IMR-90 (cell line): ENCODE measurements around the gene CACNA2D4. TPM values are rescaled to one million over a fixed set of nuclear protein-coding genes. Genes with fewer than 3 reads are reported as not detected.

ENCODE experiments used
- ATAC-seq: fragments of 200-7000 bp; cut with Tn5 transposase; 2 replicates; pipeline ENCODE4 v1.9.1; 2020; ENCODE audit warnings: low read depth, mild to moderate bottlenecking, moderate library complexity
- BruUV-seq: library from RNA; stranded (reverse); fragments of 400-500 nt; replicated peaks from 2 replicates; lab custom pipeline; 2021; lab: Mats Ljungman, UMichigan
- CTCF ChIA-PET: fragments of 300-600 bp; formaldehyde crosslinking; extraction: SDS; loops from one replicate; lab custom pipeline; 2021; ENCODE audit warnings: antibody characterized with exemption; lab: Yijun Ruan, JAX
- POLR2A ChIA-PET: fragments of 300-600 bp; sonication (Branson Sonifier 250); formaldehyde crosslinking; loops from one replicate; lab custom pipeline; 2022; ENCODE audit warnings: antibody characterized with exemption; ENCODE audit not compliant: unreplicated experiment; lab: Charles Lee
- DNase-seq: peaks from one replicate; pipeline ENCODE4 v3.0.0; 2013
- H2AFZ ChIP-seq: replicated peaks from 2 replicates; pipeline ENCODE3; 2013; ENCODE audit warnings: low read length, mild to moderate bottlenecking; ENCODE audit not compliant: poor library complexity
- H2AK5ac ChIP-seq: 2 replicates; pipeline ENCODE4 v1.6.1; 2013; ENCODE audit warnings: low read depth, low read length, inconsistent platforms
- H2AK9ac ChIP-seq: replicated peaks from 2 replicates; pipeline ENCODE3; 2013; ENCODE audit warnings: mild to moderate bottlenecking, low read depth, low read length, moderate library complexity; ENCODE audit not compliant: poor library complexity
- H2BK120ac ChIP-seq: 2 replicates; pipeline ENCODE4 v1.6.1; 2013; ENCODE audit warnings: low read depth, low read length, inconsistent platforms
- H2BK15ac ChIP-seq: 3 replicates; pipeline ENCODE4 v1.6.1; 2013; ENCODE audit warnings: low read depth, low read length, inconsistent platforms
- H2BK20ac ChIP-seq: 2 replicates; pipeline ENCODE4 v1.6.1; 2013; ENCODE audit warnings: low read depth, mild to moderate bottlenecking, inconsistent platforms, low read length, moderate library complexity
- H2BK5ac ChIP-seq: 2 replicates; pipeline ENCODE4 v1.6.1; 2013; ENCODE audit warnings: mild to moderate bottlenecking, low read depth, low read length, inconsistent platforms; ENCODE audit not compliant: poor library complexity, severe bottlenecking
- H3K14ac ChIP-seq: replicated peaks from 2 replicates; pipeline ENCODE4 v1.6.1; 2013; ENCODE audit warnings: low read depth, low read length, inconsistent platforms
- H3K18ac ChIP-seq: 2 replicates; pipeline ENCODE4 v1.6.1; 2013; ENCODE audit warnings: low read depth, low read length, control low read depth
- H3K23ac ChIP-seq: 2 replicates; pipeline ENCODE4 v1.6.1; 2013; ENCODE audit warnings: low read depth, low read length, inconsistent platforms
- H3K27ac ChIP-seq: 2 replicates; pipeline ENCODE4 v1.5.1; 2013; ENCODE audit warnings: mild to moderate bottlenecking, control low read depth, low read length; ENCODE audit not compliant: insufficient read depth
- H3K27me3 ChIP-seq: 2 replicates; pipeline ENCODE4 v1.6.1; 2013; ENCODE audit warnings: low read length; ENCODE audit not compliant: control insufficient read depth, insufficient read depth
- H3K36me3 ChIP-seq: 2 replicates; pipeline ENCODE4 v1.6.1; 2013; ENCODE audit warnings: low read length, mixed read lengths; ENCODE audit not compliant: control insufficient read depth, insufficient read depth
- H3K4ac ChIP-seq: 2 replicates; pipeline ENCODE4 v1.6.1; 2013; ENCODE audit warnings: low read depth, low read length, inconsistent platforms
- H3K4me1 ChIP-seq: 2 replicates; pipeline ENCODE4 v1.6.1; 2013; ENCODE audit warnings: low read length, mixed read lengths; ENCODE audit not compliant: control insufficient read depth, insufficient read depth
- H3K4me2 ChIP-seq: 2 replicates; pipeline ENCODE4 v1.6.1; 2013; ENCODE audit warnings: low read depth, mild to moderate bottlenecking, control low read depth, low read length, moderate library complexity
- H3K4me3 ChIP-seq: 2 replicates; pipeline ENCODE4 v1.5.1; 2013; ENCODE audit warnings: low read depth, mild to moderate bottlenecking, control low read depth, low read length, moderate library complexity; ENCODE audit not compliant: insufficient read depth
- H3K56ac ChIP-seq: 2 replicates; pipeline ENCODE4 v1.6.1; 2013; ENCODE audit warnings: low read length, inconsistent platforms; ENCODE audit not compliant: insufficient read depth; ENCODE audit errors: extremely low read depth
- H3K79me1 ChIP-seq, 2 experiments: 2 replicates each; pipeline ENCODE4 v1.6.1; 2013; ENCODE audit warnings: low read length in 2 of 2, inconsistent platforms in 1 of 2, low read depth in 1 of 2
- H3K9ac ChIP-seq: 2 replicates; pipeline ENCODE4 v1.6.1; 2013; ENCODE audit warnings: low read depth, low read length, control low read depth
- H3K9me1 ChIP-seq: 2 replicates; pipeline ENCODE4 v1.6.1; 2013; ENCODE audit warnings: low read length, inconsistent platforms; ENCODE audit not compliant: insufficient read depth
- H3K9me3 ChIP-seq: 2 replicates; pipeline ENCODE4 v1.6.1; 2013; ENCODE audit warnings: low read length; ENCODE audit not compliant: control insufficient read depth, insufficient read depth
- H4K20me1 ChIP-seq: 2 replicates; pipeline ENCODE4 v1.6.1; 2013; ENCODE audit warnings: low read length, inconsistent platforms; ENCODE audit not compliant: insufficient read depth
- H4K5ac ChIP-seq: 2 replicates; pipeline ENCODE4 v1.6.1; 2013; ENCODE audit warnings: mild to moderate bottlenecking, low read depth, low read length, control low read depth
- H4K8ac ChIP-seq, 2 experiments: 2 replicates each; pipeline ENCODE4 v1.6.1; 2013; ENCODE audit warnings: low read depth in 2 of 2, low read length in 2 of 2, control low read depth in 1 of 2, inconsistent platforms in 1 of 2
- H4K91ac ChIP-seq: 2 replicates; pipeline ENCODE4 v1.6.1; 2013; ENCODE audit warnings: low read depth, low read length, inconsistent platforms; ENCODE audit not compliant: insufficient read depth
- BHLHE40 ChIP-seq: fragments of 150-350 bp; IDR thresholded peaks from 2 replicates; pipeline ENCODE4 v1.6.1; 2016; ENCODE audit warnings: mild to moderate bottlenecking, low read depth, low read length
- CTCF ChIP-seq: conservative IDR thresholded peaks from 2 replicates; pipeline ENCODE4 v1.5.1; 2012; ENCODE audit warnings: mild to moderate bottlenecking, low read depth, low read length, improper control_type of control experiment
- ELK1 ChIP-seq: fragments of 150-350 bp; IDR thresholded peaks from 2 replicates; pipeline ENCODE4 v1.6.1; 2016; ENCODE audit warnings: low read depth, mild to moderate bottlenecking, low read length, moderate library complexity, borderline replicate concordance
- RAD21 ChIP-seq: IDR thresholded peaks from 2 replicates; pipeline ENCODE4 v1.6.1; 2012; ENCODE audit warnings: low read length, improper control_type of control experiment
- SMC3 ChIP-seq: fragments of 150-350 bp; IDR thresholded peaks from 2 replicates; pipeline ENCODE4 v1.6.1; 2016; ENCODE audit warnings: low read depth, mild to moderate bottlenecking, antibody characterized with exemption, low read length, moderate library complexity
- WGBS, 2 experiments: methylation state at CpG; one replicate each; pipeline versions ENCODE4 v1.1.5 to v1.1.7; 2013; ENCODE audit warnings: missing lambda C conversion rate in 2 of 2; ENCODE audit not compliant: insufficient read length in 1 of 2; ENCODE audit errors: extremely low coverage in 2 of 2; 5-methylcytosine and 5-hydroxymethylcytosine counted together
- dilution Hi-C: fragments of 300-500 bp; cut with HindIII; formaldehyde crosslinking; loops from one replicate; pipeline ENCODE4 v1.14.3; 2018; ENCODE audit warnings: low sequenced_read_pairs; ENCODE audit not compliant: unreplicated experiment
- in situ Hi-C: fragments of 300-500 bp; cut with MboI; formaldehyde crosslinking; loops from 3 replicates; pipeline ENCODE4 v1.14.3; 2019; ENCODE audit warnings: low sequenced_read_pairs, inconsistent platforms, mixed read lengths
- intact Hi-C: fragments of 100-400 bp; cut with micrococcal nuclease; formaldehyde crosslinking; loops from 2 replicates; pipeline ENCODE4 v1.10.0; 2022
- polyA plus RNA-seq, 3 experiments: library from polyadenylated mRNA; depleted of rRNA; stranded (reverse); fragments of >200 nt; gene quantifications; 2 replicates each; pipeline ENCODE4 v1.2.3, GENCODE V29; 2012; ENCODE audit warnings: low replicate concordance in 1 of 3
- total RNA-seq: library from RNA; depleted of rRNA; stranded (reverse); fragments of >200 nt; gene quantifications from 2 replicates; pipeline ENCODE4 v1.2.3, GENCODE V29; 2012

The CACNA2D4 gene
- total and polyA plus RNA-seq, 2 of the 4 experiments (the other 2 are of a cell fraction), result 0.18 to 0.22 TPM

GRCh38 chr12:1885599-1886245 is 32.7 kb downstream of the CACNA2D4 start:
- CTCF ChIA-PET, result no interaction called here
- no peak overlapping the region for H3K4me3 ChIP-seq
- 0 out of 2 replicates have a peak, but pooled peaks cover 3% of the 10 kb centered on the region for H3K9me1 ChIP-seq
- dilution Hi-C loops (no loop called here), intact Hi-C loops (no loop called here), in situ Hi-C loops (no loop called here)
- H3K27me3 ChIP-seq, result peaks cover 56% of the 10 kb centered on the region
- TF ChIP-seq SMC3, result no peak
- no peak for TF ChIP-seq CTCF
- TF ChIP-seq BHLHE40, result no peak
- TF ChIP-seq ELK1, result no peak
- TF ChIP-seq RAD21, result no peak
- H2BK20ac ChIP-seq, result no peak overlapping the region
- H2BK120ac ChIP-seq, result no peak overlapping the region
- POLR2A ChIA-PET, result no interaction called here
- no peaks in the 10 kb centered on the region for H3K36me3 ChIP-seq
- H2BK5ac ChIP-seq, result no peak overlapping the region
- no peak overlapping the region for H3K56ac ChIP-seq
- H3K4me1 ChIP-seq, result no peaks in the 10 kb centered on the region
- H2AFZ ChIP-seq, result no peak overlapping the region
- DNase-seq (no peak), ATAC-seq (no peak)
- no peak overlapping the region for H4K91ac ChIP-seq
- H3K27ac ChIP-seq, result no peak overlapping the region
- H3K14ac ChIP-seq, result no peak overlapping the region
- no peak overlapping the region for H3K9ac ChIP-seq
- no peak overlapping the region for H3K4ac ChIP-seq
- no peak overlapping the region for H2BK15ac ChIP-seq
- H3K9me3 ChIP-seq, result no peaks in the 10 kb centered on the region
- H4K5ac ChIP-seq, result no peak overlapping the region
- H3K23ac ChIP-seq, result no peak overlapping the region
- H3K18ac ChIP-seq, result no peak overlapping the region
- H2AK9ac ChIP-seq, result no peak overlapping the region
- no peak overlapping the region for H2AK5ac ChIP-seq
- H3K4me2 ChIP-seq, result no peak overlapping the region
- H4K8ac ChIP-seq, result no peak overlapping the region
- no CpG with 5 or more reads among the region's 13 CpGs for WGBS, 2 experiments
- no TSS peak for BruUV-seq
- H3K79me1 ChIP-seq, result no peaks in the 10 kb centered on the region
- H4K20me1 ChIP-seq, result no peaks in the 10 kb centered on the region
